Hepatic stellate cell (primary cell): Measurements from ENCODE around the gene ZNF558.
"Not testable (repeated sequence)": the region's sequence is repeated elsewhere in the genome, so short reads cannot be mapped to it uniquely, and the experiment has no call there.

Experiments
- DNase-seq: peaks from one replicate; pipeline ENCODE4 v3.0.0; 2011; ENCODE audit warnings: low spot score

Gene ZNF558

GRCh38 chr19:8794823-8795222 lies 37.3 kb downstream of the ZNF558 start:
- no peak for DNase-seq

- not testable (repeated sequence) for DNase-seq
Observed at GRCh38 chr19:8773587-8773986, 58.5 kb downstream of the ZNF558 start.

GRCh38 chr19:8769265-8769664 lies 62.8 kb downstream of the ZNF558 start:
- DNase-seq = not testable (repeated sequence)

GRCh38 chr19:8767257-8767656 lies 64.8 kb downstream of the ZNF558 start:
- not testable (repeated sequence) for DNase-seq
